Mesendoderm (in vitro differentiated cells): ENCODE measurements around the gene CCL8.

ENCODE experiments used
- DNase-seq: peaks from one replicate; pipeline ENCODE4 v3.0.0; 2013
- H2AK5ac ChIP-seq: 2 replicates; pipeline ENCODE4 v1.6.1; 2013; ENCODE audit warnings: low read length, inconsistent platforms
- H2BK120ac ChIP-seq: 2 replicates; pipeline ENCODE4 v1.6.1; 2013; ENCODE audit warnings: low read depth, mild to moderate bottlenecking, low read length, moderate library complexity, mixed read lengths
- H2BK15ac ChIP-seq: replicated peaks from 2 replicates; pipeline ENCODE4 v1.6.1; 2013; ENCODE audit warnings: low read depth, mild to moderate bottlenecking, moderate library complexity
- H2BK5ac ChIP-seq: 2 replicates; pipeline ENCODE4 v1.6.1; 2013; ENCODE audit warnings: low read length, inconsistent platforms
- H3K18ac ChIP-seq: 2 replicates; pipeline ENCODE4 v1.6.1; 2013; ENCODE audit warnings: mild to moderate bottlenecking, low read length, mixed read lengths
- H3K23ac ChIP-seq: one replicate; pipeline ENCODE4 v1.6.1; 2013; ENCODE audit warnings: low read length
- H3K27ac ChIP-seq: 2 replicates; pipeline ENCODE4 v1.5.1; 2013; ENCODE audit warnings: low read depth, mild to moderate bottlenecking, inconsistent platforms, low read length, moderate library complexity
- H3K27me3 ChIP-seq: 2 replicates; pipeline ENCODE4 v1.6.1; 2013; ENCODE audit warnings: low read length, control low read depth, mild to moderate bottlenecking, inconsistent platforms; ENCODE audit not compliant: insufficient read depth, poor library complexity
- H3K36me3 ChIP-seq: 2 replicates; pipeline ENCODE4 v1.6.1; 2013; ENCODE audit warnings: low read length, inconsistent platforms; ENCODE audit not compliant: control insufficient read depth, insufficient read depth
- H3K4ac ChIP-seq: one replicate; pipeline ENCODE4 v1.6.1; 2013; ENCODE audit warnings: low read depth, mild to moderate bottlenecking, low read length, moderate library complexity
- H3K4me1 ChIP-seq: 2 replicates; pipeline ENCODE4 v1.6.1; 2013; ENCODE audit warnings: low read depth, low read length, inconsistent platforms; ENCODE audit not compliant: control insufficient read depth
- H3K4me2 ChIP-seq: 2 replicates; pipeline ENCODE4 v1.6.1; 2013; ENCODE audit warnings: low read length
- H3K4me3 ChIP-seq: 2 replicates; pipeline ENCODE4 v1.5.1; 2013; ENCODE audit warnings: mild to moderate bottlenecking, low read length
- H3K56ac ChIP-seq: one replicate; pipeline ENCODE4 v1.6.1; 2013; ENCODE audit warnings: low read length
- H3K79me1 ChIP-seq: 2 replicates; pipeline ENCODE4 v1.6.1; 2013; ENCODE audit warnings: low read length, inconsistent platforms
- H3K79me2 ChIP-seq: 2 replicates; pipeline ENCODE4 v1.6.1; 2013; ENCODE audit warnings: mild to moderate bottlenecking, low read length; ENCODE audit not compliant: control insufficient read depth, insufficient read depth
- H3K9ac ChIP-seq: 2 replicates; pipeline ENCODE4 v1.6.1; 2013; ENCODE audit warnings: low read length, inconsistent platforms
- H4K5ac ChIP-seq: one replicate; pipeline ENCODE4 v1.6.1; 2013; ENCODE audit warnings: low read length
- H4K8ac ChIP-seq: one replicate; pipeline ENCODE4 v1.6.1; 2013; ENCODE audit warnings: low read depth, mild to moderate bottlenecking, control low read depth, low read length, moderate library complexity
- WGBS: extraction: QIAGEN DNeasy Blood & Tissue Kit; methylation state at CpG from one replicate; pipeline ENCODE4 v1.1.7; 2013; ENCODE audit warnings: low lambda C conversion rate, missing lambda C conversion rate; ENCODE audit not compliant: insufficient coverage; ENCODE audit errors: extremely low coverage; 5-methylcytosine and 5-hydroxymethylcytosine counted together

Gene CCL8

GRCh38 chr17:34370997-34371395, 51.8 kb downstream of the CCL8 start:
- Histone ChIP-seq H3K4me1 (peaks cover 2% of the 10 kb centered on the region), H2BK120ac (no peak overlapping the region), H2BK5ac (no peak overlapping the region), H3K79me1 (no peaks in the 10 kb centered on the region), H4K5ac (no peak overlapping the region), H2BK15ac (no peak overlapping the region), H4K8ac (no peak overlapping the region), H3K4ac (no peak overlapping the region), H3K23ac (no peak overlapping the region), H3K4me3 (no peak overlapping the region), H2AK5ac (no peak overlapping the region), H3K27me3 (no peaks in the 10 kb centered on the region), H3K56ac (no peak overlapping the region), H3K4me2 (no peak overlapping the region), H3K79me2 (no peaks in the 10 kb centered on the region), H3K18ac (no peak overlapping the region), H3K9ac (no peak overlapping the region), H3K27ac (no peak overlapping the region), H3K36me3 (no peaks in the 10 kb centered on the region)
- WGBS = no CpG with 5 or more reads among the region's 3 CpGs
- DNase-seq = no peak
